Measurements from ENCODE around the gene TMEM80.

GRCh38 chr11:680970-681369 lies 14.6 kb upstream of the TMEM80 start:
- TF ChIP-seq CTCF (IDR thresholded peaks at IDR 0.05 in 4 of 5, conservative IDR thresholded peaks at IDR 0.05 in 1 of 5): no peak
- no peak for TF ChIP-seq POLR2A (IDR thresholded peaks at IDR 0.05)
